DOHH2 (cell line): ENCODE measurements around the gene RBKS.

Source experiments
- EZH2phosphoT487 ChIP-seq: fragments of 200-600 bp; sonication (generic); IDR thresholded peaks from 2 replicates; pipeline ENCODE4 v1.6.1; 2017; ENCODE audit warnings: borderline replicate concordance, mild to moderate bottlenecking, antibody characterized with exemption, low read length, moderate library complexity, mixed read lengths
- TF ChIP-seq, protein P1 (sequence below): fragments of 200-600 bp; sonication (generic); IDR thresholded peaks from one replicate; pipeline ENCODE4 v1.5.1; 2014; ENCODE audit warnings: antibody characterized with exemption, mild to moderate bottlenecking, low read depth, low read length; ENCODE audit not compliant: poor library complexity, severe bottlenecking

DNA sequence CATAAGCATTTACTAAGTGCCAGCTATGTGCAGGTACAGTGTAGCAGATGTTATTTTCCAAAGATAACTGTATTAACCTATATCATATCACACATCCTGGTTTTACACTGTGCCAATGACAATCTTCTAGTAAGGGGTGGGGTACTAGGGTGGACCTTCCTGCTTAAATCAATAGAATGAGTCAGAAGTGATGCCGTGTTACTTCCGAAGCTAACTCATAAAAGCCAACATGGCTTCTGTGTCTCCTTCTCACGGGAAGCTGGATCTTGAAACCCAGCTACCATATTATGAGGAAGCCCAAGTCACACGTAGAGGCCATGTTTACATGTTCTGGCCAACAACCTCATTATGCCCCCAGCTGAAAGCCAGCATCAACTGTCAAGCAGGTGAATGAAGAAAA, 59.5 kb downstream of the RBKS start:
- TF ChIP-seq, protein P1, sequence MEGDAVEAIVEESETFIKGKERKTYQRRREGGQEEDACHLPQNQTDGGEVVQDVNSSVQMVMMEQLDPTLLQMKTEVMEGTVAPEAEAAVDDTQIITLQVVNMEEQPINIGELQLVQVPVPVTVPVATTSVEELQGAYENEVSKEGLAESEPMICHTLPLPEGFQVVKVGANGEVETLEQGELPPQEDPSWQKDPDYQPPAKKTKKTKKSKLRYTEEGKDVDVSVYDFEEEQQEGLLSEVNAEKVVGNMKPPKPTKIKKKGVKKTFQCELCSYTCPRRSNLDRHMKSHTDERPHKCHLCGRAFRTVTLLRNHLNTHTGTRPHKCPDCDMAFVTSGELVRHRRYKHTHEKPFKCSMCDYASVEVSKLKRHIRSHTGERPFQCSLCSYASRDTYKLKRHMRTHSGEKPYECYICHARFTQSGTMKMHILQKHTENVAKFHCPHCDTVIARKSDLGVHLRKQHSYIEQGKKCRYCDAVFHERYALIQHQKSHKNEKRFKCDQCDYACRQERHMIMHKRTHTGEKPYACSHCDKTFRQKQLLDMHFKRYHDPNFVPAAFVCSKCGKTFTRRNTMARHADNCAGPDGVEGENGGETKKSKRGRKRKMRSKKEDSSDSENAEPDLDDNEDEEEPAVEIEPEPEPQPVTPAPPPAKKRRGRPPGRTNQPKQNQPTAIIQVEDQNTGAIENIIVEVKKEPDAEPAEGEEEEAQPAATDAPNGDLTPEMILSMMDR, result no peak
- no peak for TF ChIP-seq EZH2phosphoT487
